HEK293 (cell line): ENCODE data around the gene RPS26.

Source experiments
- EGR2 ChIP-seq: fragments of 450-650 bp; formaldehyde crosslinking; IDR thresholded peaks from 2 replicates; pipeline ENCODE4 v1.5.1; 2016; ENCODE audit warnings: low read depth, missing biosample characterization, missing genetic modification characterization
- GFI1B ChIP-seq: fragments of 450-650 bp; formaldehyde crosslinking; IDR thresholded peaks from 2 replicates; pipeline ENCODE4 v1.5.1; 2016; ENCODE audit warnings: missing biosample characterization, missing genetic modification characterization
- GLI4 ChIP-seq: fragments of 450-650 bp; formaldehyde crosslinking; IDR thresholded peaks from 2 replicates; pipeline ENCODE4 v1.5.1; 2016; ENCODE audit warnings: missing biosample characterization, missing genetic modification characterization
- HIC1 ChIP-seq: fragments of 450-650 bp; formaldehyde crosslinking; IDR thresholded peaks from 2 replicates; pipeline ENCODE4 v1.5.1; 2016; ENCODE audit warnings: missing biosample characterization, missing genetic modification characterization
- MEIS1 ChIP-seq: sonication (generic); formaldehyde crosslinking; IDR thresholded peaks from 2 replicates; pipeline ENCODE4 v1.8.1; 2022; ENCODE audit warnings: missing genetic modification reagents, mild to moderate bottlenecking, borderline replicate concordance
- PBX3 ChIP-seq: sonication (generic); formaldehyde crosslinking; IDR thresholded peaks from 2 replicates; pipeline ENCODE4 v1.8.1; 2022; ENCODE audit warnings: mild to moderate bottlenecking, moderate library complexity, missing genetic modification reagents
- WT1 ChIP-seq: fragments of 450-650 bp; formaldehyde crosslinking; IDR thresholded peaks from 2 replicates; pipeline ENCODE4 v1.5.1; 2016; ENCODE audit warnings: missing biosample characterization, missing genetic modification characterization
- ZBTB17 ChIP-seq: fragments of 450-650 bp; formaldehyde crosslinking; IDR thresholded peaks from 2 replicates; pipeline ENCODE4 v1.5.1; 2016; ENCODE audit warnings: missing biosample characterization, missing genetic modification characterization
- ZBTB48 ChIP-seq: fragments of 450-650 bp; formaldehyde crosslinking; IDR thresholded peaks from 2 replicates; pipeline ENCODE4 v1.5.1; 2016; ENCODE audit warnings: missing biosample characterization, missing genetic modification characterization
- ZFHX2 ChIP-seq: fragments of 450-650 bp; formaldehyde crosslinking; conservative IDR thresholded peaks from 2 replicates; pipeline ENCODE4 v1.5.1; 2016; ENCODE audit warnings: missing biosample characterization, missing genetic modification characterization
- ZFP69B ChIP-seq: fragments of 450-650 bp; formaldehyde crosslinking; IDR thresholded peaks from 2 replicates; pipeline ENCODE4 v1.5.1; 2016; ENCODE audit warnings: missing biosample characterization, missing genetic modification characterization
- ZNF114 ChIP-seq: fragments of 450-650 bp; formaldehyde crosslinking; IDR thresholded peaks from 2 replicates; pipeline ENCODE4 v1.5.0; 2017; ENCODE audit warnings: missing biosample characterization, missing genetic modification characterization
- ZNF133 ChIP-seq: fragments of 450-650 bp; formaldehyde crosslinking; IDR thresholded peaks from 2 replicates; pipeline ENCODE4 v1.5.1; 2016; ENCODE audit warnings: missing biosample characterization, missing genetic modification characterization
- ZNF140 ChIP-seq: fragments of 450-650 bp; formaldehyde crosslinking; IDR thresholded peaks from 2 replicates; pipeline ENCODE4 v1.5.1; 2016; ENCODE audit warnings: missing biosample characterization, missing genetic modification characterization
- ZNF169 ChIP-seq: fragments of 450-650 bp; formaldehyde crosslinking; IDR thresholded peaks from 2 replicates; pipeline ENCODE4 v1.5.1; 2016; ENCODE audit warnings: missing biosample characterization, missing genetic modification characterization
- ZNF24 ChIP-seq: fragments of 450-650 bp; formaldehyde crosslinking; IDR thresholded peaks from 2 replicates; pipeline ENCODE4 v1.5.1; 2016; ENCODE audit warnings: missing biosample characterization, missing genetic modification characterization
- ZNF350 ChIP-seq: fragments of 450-650 bp; formaldehyde crosslinking; IDR thresholded peaks from 2 replicates; pipeline ENCODE4 v1.5.0; 2017; ENCODE audit warnings: missing biosample characterization, mild to moderate bottlenecking, missing genetic modification characterization
- ZNF398 ChIP-seq: fragments of 450-650 bp; formaldehyde crosslinking; IDR thresholded peaks from 2 replicates; pipeline ENCODE4 v1.5.1; 2017; ENCODE audit warnings: missing biosample characterization, missing genetic modification characterization
- ZNF423 ChIP-seq: fragments of 450-650 bp; formaldehyde crosslinking; IDR thresholded peaks from 2 replicates; pipeline ENCODE4 v1.5.1; 2016; ENCODE audit warnings: missing biosample characterization, missing genetic modification characterization
- ZNF549 ChIP-seq: fragments of 450-650 bp; IDR thresholded peaks from 2 replicates; pipeline ENCODE4 v1.5.1; 2018; ENCODE audit warnings: missing biosample characterization, missing genetic modification characterization, mild to moderate bottlenecking, inconsistent platforms, moderate library complexity
- ZNF571 ChIP-seq: fragments of 450-650 bp; formaldehyde crosslinking; IDR thresholded peaks from 2 replicates; pipeline ENCODE4 v1.5.0; 2017; ENCODE audit warnings: missing biosample characterization, missing genetic modification characterization
- ZNF677 ChIP-seq: fragments of 450-650 bp; IDR thresholded peaks from 2 replicates; pipeline ENCODE4 v1.5.0; 2018; ENCODE audit warnings: missing biosample characterization, mild to moderate bottlenecking, missing genetic modification characterization, moderate library complexity
- ZNF701 ChIP-seq: fragments of 450-650 bp; formaldehyde crosslinking; IDR thresholded peaks from 2 replicates; pipeline ENCODE4 v1.5.1; 2016; ENCODE audit warnings: missing biosample characterization, missing genetic modification characterization
- ZNF792 ChIP-seq: fragments of 450-650 bp; formaldehyde crosslinking; IDR thresholded peaks from 2 replicates; pipeline ENCODE4 v1.5.1; 2016; ENCODE audit warnings: missing biosample characterization, missing genetic modification characterization
- ZNF837 ChIP-seq: fragments of 450-650 bp; formaldehyde crosslinking; IDR thresholded peaks from 2 replicates; pipeline ENCODE4 v1.5.1; 2016; ENCODE audit warnings: missing biosample characterization, missing genetic modification characterization
- ZNF843 ChIP-seq: fragments of 450-650 bp; formaldehyde crosslinking; IDR thresholded peaks from 2 replicates; pipeline ENCODE4 v1.5.1; 2016; ENCODE audit warnings: missing biosample characterization, missing genetic modification characterization
- TF ChIP-seq, protein P1 (sequence below): fragments of 450-650 bp; formaldehyde crosslinking; conservative IDR thresholded peaks from 2 replicates; pipeline ENCODE4 v1.5.1; 2016; ENCODE audit warnings: low read depth, missing biosample characterization, missing genetic modification characterization
- TF ChIP-seq, protein P2 (sequence below): fragments of 450-650 bp; formaldehyde crosslinking; IDR thresholded peaks from 2 replicates; pipeline ENCODE4; 2016; ENCODE audit warnings: missing biosample characterization, missing genetic modification characterization
- TF ChIP-seq, protein P3 (sequence below): fragments of 450-650 bp; IDR thresholded peaks from 2 replicates; pipeline ENCODE4 v1.5.1; 2018; ENCODE audit warnings: missing biosample characterization, mild to moderate bottlenecking, missing genetic modification characterization

RPS26 gene

GRCh38 chr12:56078931-56079722 is 37.4 kb downstream of the RPS26 start (continued):
- TF ChIP-seq ZNF549 (tag by site-specific recombination) (peak; percentile 94), ZNF677 (tag by site-specific recombination) (no peak), ZBTB48 (peak; percentile 66; the same call in 1 of the 2 replicates), PBX3 (CRISPR knock-in tag) (0 out of 2 replicates have a peak, but pooled peaks have one; percentile 51), ZBTB17 (tag by site-specific recombination) (peak; percentile 68), HIC1 (tag by site-specific recombination) (peak; percentile 86), GLI4 (tag by site-specific recombination) (no peak; the same call in 1 of the 2 replicates), WT1 (tag by site-specific recombination) (peak; percentile 47; the same call in 1 of the 2 replicates), ZNF114 (tag by site-specific recombination) (no peak), ZNF140 (tag by site-specific recombination) (no peak), GFI1B (tag by site-specific recombination) (no peak), ZNF701 (no peak), MEIS1 (CRISPR knock-in tag) (no peak), ZNF423 (tag by site-specific recombination) (no peak), ZNF169 (tag by site-specific recombination) (no peak), ZNF837 (tag by site-specific recombination) (no peak), ZNF398 (tag by site-specific recombination) (peak; percentile 92), ZNF133 (tag by site-specific recombination) (no peak), ZNF350 (no peak), ZNF571 (tag by site-specific recombination) (no peak), ZFP69B (tag by site-specific recombination) (peak; percentile 50), ZNF792 (0 out of 2 replicates have a peak, but pooled peaks have one; percentile 29), ZNF843 (tag by site-specific recombination) (peak; percentile 72; the same call in 1 of the 2 replicates), EGR2 (tag by site-specific recombination) (no peak), ZFHX2 (tag by site-specific recombination) (no peak), ZNF24 (tag by site-specific recombination) (peak; percentile 83; the same call in 1 of the 2 replicates)
- TF ChIP-seq, protein P1, sequence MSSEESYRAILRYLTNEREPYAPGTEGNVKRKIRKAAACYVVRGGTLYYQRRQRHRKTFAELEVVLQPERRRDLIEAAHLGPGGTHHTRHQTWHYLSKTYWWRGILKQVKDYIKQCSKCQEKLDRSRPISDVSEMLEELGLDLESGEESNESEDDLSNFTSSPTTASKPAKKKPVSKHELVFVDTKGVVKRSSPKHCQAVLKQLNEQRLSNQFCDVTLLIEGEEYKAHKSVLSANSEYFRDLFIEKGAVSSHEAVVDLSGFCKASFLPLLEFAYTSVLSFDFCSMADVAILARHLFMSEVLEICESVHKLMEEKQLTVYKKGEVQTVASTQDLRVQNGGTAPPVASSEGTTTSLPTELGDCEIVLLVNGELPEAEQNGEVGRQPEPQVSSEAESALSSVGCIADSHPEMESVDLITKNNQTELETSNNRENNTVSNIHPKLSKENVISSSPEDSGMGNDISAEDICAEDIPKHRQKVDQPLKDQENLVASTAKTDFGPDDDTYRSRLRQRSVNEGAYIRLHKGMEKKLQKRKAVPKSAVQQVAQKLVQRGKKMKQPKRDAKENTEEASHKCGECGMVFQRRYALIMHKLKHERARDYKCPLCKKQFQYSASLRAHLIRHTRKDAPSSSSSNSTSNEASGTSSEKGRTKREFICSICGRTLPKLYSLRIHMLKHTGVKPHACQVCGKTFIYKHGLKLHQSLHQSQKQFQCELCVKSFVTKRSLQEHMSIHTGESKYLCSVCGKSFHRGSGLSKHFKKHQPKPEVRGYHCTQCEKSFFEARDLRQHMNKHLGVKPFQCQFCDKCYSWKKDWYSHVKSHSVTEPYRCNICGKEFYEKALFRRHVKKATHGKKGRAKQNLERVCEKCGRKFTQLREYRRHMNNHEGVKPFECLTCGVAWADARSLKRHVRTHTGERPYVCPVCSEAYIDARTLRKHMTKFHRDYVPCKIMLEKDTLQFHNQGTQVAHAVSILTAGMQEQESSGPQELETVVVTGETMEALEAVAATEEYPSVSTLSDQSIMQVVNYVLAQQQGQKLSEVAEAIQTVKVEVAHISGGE (tag by site-specific recombination), result peak; percentile 83
- TF ChIP-seq, protein P2, sequence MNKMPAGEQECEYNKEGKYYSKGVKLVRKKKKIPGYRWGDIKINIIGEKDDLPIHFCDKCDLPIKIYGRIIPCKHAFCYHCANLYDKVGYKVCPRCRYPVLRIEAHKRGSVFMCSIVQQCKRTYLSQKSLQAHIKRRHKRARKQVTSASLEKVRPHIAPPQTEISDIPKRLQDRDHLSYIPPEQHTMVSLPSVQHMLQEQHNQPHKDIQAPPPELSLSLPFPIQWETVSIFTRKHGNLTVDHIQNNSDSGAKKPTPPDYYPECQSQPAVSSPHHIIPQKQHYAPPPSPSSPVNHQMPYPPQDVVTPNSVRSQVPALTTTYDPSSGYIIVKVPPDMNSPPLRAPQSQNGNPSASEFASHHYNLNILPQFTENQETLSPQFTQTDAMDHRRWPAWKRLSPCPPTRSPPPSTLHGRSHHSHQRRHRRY (tag by site-specific recombination), result no peak
- TF ChIP-seq, protein P3, sequence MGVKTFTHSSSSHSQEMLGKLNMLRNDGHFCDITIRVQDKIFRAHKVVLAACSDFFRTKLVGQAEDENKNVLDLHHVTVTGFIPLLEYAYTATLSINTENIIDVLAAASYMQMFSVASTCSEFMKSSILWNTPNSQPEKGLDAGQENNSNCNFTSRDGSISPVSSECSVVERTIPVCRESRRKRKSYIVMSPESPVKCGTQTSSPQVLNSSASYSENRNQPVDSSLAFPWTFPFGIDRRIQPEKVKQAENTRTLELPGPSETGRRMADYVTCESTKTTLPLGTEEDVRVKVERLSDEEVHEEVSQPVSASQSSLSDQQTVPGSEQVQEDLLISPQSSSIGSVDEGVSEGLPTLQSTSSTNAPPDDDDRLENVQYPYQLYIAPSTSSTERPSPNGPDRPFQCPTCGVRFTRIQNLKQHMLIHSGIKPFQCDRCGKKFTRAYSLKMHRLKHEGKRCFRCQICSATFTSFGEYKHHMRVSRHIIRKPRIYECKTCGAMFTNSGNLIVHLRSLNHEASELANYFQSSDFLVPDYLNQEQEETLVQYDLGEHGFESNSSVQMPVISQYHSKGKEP (tag by site-specific recombination), result no peak
